HEK293 (cell line): ENCODE data around the gene IRF6.

Source experiments
- BCL11A ChIP-seq: fragments of 450-650 bp; formaldehyde crosslinking; IDR thresholded peaks from 2 replicates; pipeline ENCODE4 v1.5.1; 2016; ENCODE audit warnings: low read depth, missing biosample characterization, missing genetic modification characterization
- RBAK ChIP-seq: fragments of 450-650 bp; formaldehyde crosslinking; IDR thresholded peaks from 2 replicates; pipeline ENCODE4 v1.5.1; 2016; ENCODE audit warnings: missing biosample characterization, missing genetic modification characterization
- ZBTB7A ChIP-seq: fragments of 450-650 bp; formaldehyde crosslinking; IDR thresholded peaks from 2 replicates; pipeline ENCODE4 v1.5.1; 2016; ENCODE audit warnings: low read depth, missing biosample characterization, missing genetic modification characterization
- ZNF248 ChIP-seq: fragments of 450-650 bp; formaldehyde crosslinking; IDR thresholded peaks from 2 replicates; pipeline ENCODE4 v1.5.1; 2017; ENCODE audit warnings: missing biosample characterization, missing genetic modification characterization
- ZNF274 ChIP-seq, 2 experiments: fragments of 200-500 bp in 1 of 2; fragments of 450-650 bp in 1 of 2; sonication (Bioruptor generic) in 1 of 2; formaldehyde crosslinking in 1 of 2; IDR thresholded peaks; 2 replicates each; pipeline versions ENCODE4 v1.5.1 to v1.6.1; 2014 to 2016; ENCODE audit warnings: borderline replicate concordance in 1 of 2, inconsistent platforms in 1 of 2, low read length in 1 of 2, missing biosample characterization in 1 of 2, missing genetic modification characterization in 1 of 2
- ZNF521 ChIP-seq: fragments of 450-650 bp; formaldehyde crosslinking; IDR thresholded peaks from 2 replicates; pipeline ENCODE4 v1.5.1; 2017; ENCODE audit warnings: missing biosample characterization, mild to moderate bottlenecking, missing genetic modification characterization
- ZNF626 ChIP-seq: fragments of 450-650 bp; sonication (Bioruptor Pico); formaldehyde crosslinking; IDR thresholded peaks from 2 replicates; pipeline ENCODE4 v1.5.1; 2018; ENCODE audit warnings: missing biosample characterization, missing genetic modification characterization, inconsistent platforms
- ZNF707 ChIP-seq: fragments of 450-650 bp; formaldehyde crosslinking; IDR thresholded peaks from 2 replicates; pipeline ENCODE4 v1.5.1; 2016; ENCODE audit warnings: missing biosample characterization, missing genetic modification characterization
- TF ChIP-seq, protein P1 (sequence below): fragments of 450-650 bp; formaldehyde crosslinking; IDR thresholded peaks from 2 replicates; pipeline ENCODE4 v1.5.1; 2016; ENCODE audit warnings: missing biosample characterization, missing genetic modification characterization
- TF ChIP-seq, protein P2 (sequence below): fragments of 450-650 bp; formaldehyde crosslinking; IDR thresholded peaks from 2 replicates; pipeline ENCODE4 v1.5.1; 2016; ENCODE audit warnings: missing biosample characterization, missing genetic modification characterization
- TF ChIP-seq, protein P3 (sequence below): fragments of 450-650 bp; formaldehyde crosslinking; IDR thresholded peaks from 2 replicates; pipeline ENCODE4 v1.5.1; 2017; ENCODE audit warnings: missing biosample characterization, missing genetic modification characterization
- TF ChIP-seq, protein P4 (sequence below): fragments of 450-650 bp; formaldehyde crosslinking; IDR thresholded peaks from 2 replicates; pipeline ENCODE4 v1.5.1; 2016; ENCODE audit warnings: missing biosample characterization, missing genetic modification characterization
- TF ChIP-seq, protein P5 (sequence below): fragments of 450-650 bp; IDR thresholded peaks from 2 replicates; pipeline ENCODE4 v1.5.1; 2018; ENCODE audit warnings: missing biosample characterization, missing genetic modification characterization

DNA sequence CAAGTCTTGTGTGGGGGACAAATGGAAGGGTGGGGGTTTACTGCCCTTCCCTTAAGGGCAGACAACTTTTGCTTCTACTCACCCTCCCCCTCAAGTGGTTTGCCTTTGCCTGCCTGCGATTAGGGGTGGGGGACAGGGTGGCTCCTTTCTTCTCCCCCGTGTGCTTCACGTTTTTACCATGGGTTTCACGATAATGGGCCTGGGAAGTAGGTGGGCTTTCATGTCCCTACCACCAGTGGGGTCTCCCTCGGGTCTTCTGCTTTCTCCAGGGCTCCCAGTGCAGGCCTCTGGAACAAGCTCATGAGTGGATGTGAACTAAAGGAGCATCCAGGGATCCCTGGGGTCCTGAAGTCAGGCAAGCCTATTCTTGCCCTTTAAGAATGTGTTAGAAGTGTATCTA is 43.4 kb upstream of the IRF6 start:
- TF ChIP-seq, protein P1, sequence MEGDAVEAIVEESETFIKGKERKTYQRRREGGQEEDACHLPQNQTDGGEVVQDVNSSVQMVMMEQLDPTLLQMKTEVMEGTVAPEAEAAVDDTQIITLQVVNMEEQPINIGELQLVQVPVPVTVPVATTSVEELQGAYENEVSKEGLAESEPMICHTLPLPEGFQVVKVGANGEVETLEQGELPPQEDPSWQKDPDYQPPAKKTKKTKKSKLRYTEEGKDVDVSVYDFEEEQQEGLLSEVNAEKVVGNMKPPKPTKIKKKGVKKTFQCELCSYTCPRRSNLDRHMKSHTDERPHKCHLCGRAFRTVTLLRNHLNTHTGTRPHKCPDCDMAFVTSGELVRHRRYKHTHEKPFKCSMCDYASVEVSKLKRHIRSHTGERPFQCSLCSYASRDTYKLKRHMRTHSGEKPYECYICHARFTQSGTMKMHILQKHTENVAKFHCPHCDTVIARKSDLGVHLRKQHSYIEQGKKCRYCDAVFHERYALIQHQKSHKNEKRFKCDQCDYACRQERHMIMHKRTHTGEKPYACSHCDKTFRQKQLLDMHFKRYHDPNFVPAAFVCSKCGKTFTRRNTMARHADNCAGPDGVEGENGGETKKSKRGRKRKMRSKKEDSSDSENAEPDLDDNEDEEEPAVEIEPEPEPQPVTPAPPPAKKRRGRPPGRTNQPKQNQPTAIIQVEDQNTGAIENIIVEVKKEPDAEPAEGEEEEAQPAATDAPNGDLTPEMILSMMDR (tag by site-specific recombination): no peak
- no peak for TF ChIP-seq ZNF274 (IDR thresholded peaks at IDR 0.05; ENCODE audit: low read length)
- TF ChIP-seq ZNF274 (tag by site-specific recombination; IDR thresholded peaks at IDR 0.05; ENCODE audit: borderline replicate concordance): no peak
- TF ChIP-seq, protein P2, sequence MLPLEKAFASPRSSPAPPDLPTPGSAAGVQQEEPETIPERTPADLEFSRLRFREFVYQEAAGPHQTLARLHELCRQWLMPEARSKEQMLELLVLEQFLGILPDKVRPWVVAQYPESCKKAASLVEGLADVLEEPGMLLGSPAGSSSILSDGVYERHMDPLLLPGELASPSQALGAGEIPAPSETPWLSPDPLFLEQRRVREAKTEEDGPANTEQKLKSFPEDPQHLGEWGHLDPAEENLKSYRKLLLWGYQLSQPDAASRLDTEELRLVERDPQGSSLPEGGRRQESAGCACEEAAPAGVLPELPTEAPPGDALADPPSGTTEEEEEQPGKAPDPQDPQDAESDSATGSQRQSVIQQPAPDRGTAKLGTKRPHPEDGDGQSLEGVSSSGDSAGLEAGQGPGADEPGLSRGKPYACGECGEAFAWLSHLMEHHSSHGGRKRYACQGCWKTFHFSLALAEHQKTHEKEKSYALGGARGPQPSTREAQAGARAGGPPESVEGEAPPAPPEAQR (tag by site-specific recombination): no peak
- TF ChIP-seq, protein P3, sequence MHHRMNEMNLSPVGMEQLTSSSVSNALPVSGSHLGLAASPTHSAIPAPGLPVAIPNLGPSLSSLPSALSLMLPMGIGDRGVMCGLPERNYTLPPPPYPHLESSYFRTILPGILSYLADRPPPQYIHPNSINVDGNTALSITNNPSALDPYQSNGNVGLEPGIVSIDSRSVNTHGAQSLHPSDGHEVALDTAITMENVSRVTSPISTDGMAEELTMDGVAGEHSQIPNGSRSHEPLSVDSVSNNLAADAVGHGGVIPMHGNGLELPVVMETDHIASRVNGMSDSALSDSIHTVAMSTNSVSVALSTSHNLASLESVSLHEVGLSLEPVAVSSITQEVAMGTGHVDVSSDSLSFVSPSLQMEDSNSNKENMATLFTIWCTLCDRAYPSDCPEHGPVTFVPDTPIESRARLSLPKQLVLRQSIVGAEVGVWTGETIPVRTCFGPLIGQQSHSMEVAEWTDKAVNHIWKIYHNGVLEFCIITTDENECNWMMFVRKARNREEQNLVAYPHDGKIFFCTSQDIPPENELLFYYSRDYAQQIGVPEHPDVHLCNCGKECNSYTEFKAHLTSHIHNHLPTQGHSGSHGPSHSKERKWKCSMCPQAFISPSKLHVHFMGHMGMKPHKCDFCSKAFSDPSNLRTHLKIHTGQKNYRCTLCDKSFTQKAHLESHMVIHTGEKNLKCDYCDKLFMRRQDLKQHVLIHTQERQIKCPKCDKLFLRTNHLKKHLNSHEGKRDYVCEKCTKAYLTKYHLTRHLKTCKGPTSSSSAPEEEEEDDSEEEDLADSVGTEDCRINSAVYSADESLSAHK (tag by site-specific recombination): no peak
- TF ChIP-seq ZNF626 (tag by site-specific recombination): no peak
- no peak for TF ChIP-seq ZNF521 (tag by site-specific recombination)
- TF ChIP-seq, protein P4, sequence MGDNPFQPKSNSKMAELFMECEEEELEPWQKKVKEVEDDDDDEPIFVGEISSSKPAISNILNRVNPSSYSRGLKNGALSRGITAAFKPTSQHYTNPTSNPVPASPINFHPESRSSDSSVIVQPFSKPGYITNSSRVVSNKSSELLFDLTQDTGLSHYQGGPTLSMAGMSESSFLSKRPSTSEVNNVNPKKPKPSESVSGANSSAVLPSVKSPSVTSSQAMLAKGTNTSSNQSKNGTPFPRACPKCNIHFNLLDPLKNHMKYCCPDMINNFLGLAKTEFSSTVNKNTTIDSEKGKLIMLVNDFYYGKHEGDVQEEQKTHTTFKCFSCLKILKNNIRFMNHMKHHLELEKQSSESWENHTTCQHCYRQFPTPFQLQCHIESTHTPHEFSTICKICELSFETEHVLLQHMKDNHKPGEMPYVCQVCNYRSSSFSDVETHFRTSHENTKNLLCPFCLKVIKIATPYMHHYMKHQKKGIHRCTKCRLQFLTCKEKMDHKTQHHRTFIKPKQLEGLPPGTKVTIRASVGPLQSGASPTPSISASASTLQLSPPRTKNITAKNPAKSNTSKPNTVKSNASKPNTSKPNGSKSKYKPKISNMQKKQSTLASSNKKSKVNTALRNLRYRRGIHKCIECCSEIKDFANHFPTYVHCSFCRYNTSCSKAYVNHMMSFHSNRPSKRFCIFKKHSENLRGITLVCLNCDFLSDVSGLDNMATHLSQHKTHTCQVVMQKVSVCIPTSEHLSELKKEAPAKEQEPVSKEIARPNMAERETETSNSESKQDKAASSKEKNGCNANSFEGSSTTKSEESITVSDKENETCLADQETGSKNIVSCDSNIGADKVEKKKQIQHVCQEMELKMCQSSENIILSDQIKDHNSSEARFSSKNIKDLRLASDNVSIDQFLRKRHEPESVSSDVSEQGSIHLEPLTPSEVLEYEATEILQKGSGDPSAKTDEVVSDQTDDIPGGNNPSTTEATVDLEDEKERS (tag by site-specific recombination): no peak
- TF ChIP-seq RBAK (tag by site-specific recombination): no peak
- no peak for TF ChIP-seq ZNF707 (tag by site-specific recombination)
- no peak for TF ChIP-seq BCL11A (tag by site-specific recombination)
- TF ChIP-seq ZNF248 (tag by site-specific recombination): no peak
- TF ChIP-seq ZBTB7A (tag by site-specific recombination): no peak
- TF ChIP-seq, protein P5, sequence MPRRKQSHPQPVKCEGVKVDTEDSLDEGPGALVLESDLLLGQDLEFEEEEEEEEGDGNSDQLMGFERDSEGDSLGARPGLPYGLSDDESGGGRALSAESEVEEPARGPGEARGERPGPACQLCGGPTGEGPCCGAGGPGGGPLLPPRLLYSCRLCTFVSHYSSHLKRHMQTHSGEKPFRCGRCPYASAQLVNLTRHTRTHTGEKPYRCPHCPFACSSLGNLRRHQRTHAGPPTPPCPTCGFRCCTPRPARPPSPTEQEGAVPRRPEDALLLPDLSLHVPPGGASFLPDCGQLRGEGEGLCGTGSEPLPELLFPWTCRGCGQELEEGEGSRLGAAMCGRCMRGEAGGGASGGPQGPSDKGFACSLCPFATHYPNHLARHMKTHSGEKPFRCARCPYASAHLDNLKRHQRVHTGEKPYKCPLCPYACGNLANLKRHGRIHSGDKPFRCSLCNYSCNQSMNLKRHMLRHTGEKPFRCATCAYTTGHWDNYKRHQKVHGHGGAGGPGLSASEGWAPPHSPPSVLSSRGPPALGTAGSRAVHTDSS: no peak
